Hepatocyte (in vitro differentiated cells): ENCODE results near the gene CROCC. TPM values are rescaled to one million over a fixed set of nuclear protein-coding genes. Genes with fewer than 3 reads are reported as not detected.
A peak's percentile ranks its signal among the peaks of the same experiment; 100 is the strongest.
"Not testable (repeated sequence)": the region's sequence is repeated elsewhere in the genome, so short reads cannot be mapped to it uniquely, and the experiment has no call there.

Experiments used
- DNase-seq: peaks from one replicate; pipeline ENCODE4 v3.0.0-alpha.2; 2016; ENCODE audit warnings: low spot score
- H2AFZ ChIP-seq: fragments of 200-600 bp; sonication (generic); 2 replicates; pipeline ENCODE4 v1.6.0; 2016; ENCODE audit warnings: antibody characterized with exemption, mild to moderate bottlenecking
- H3K27ac ChIP-seq: fragments of 200-600 bp; sonication (generic); 2 replicates; pipeline ENCODE4 v1.5.1; 2016; ENCODE audit warnings: mild to moderate bottlenecking
- H3K27me3 ChIP-seq: fragments of 200-600 bp; sonication (generic); 2 replicates; pipeline ENCODE4 v1.6.1; 2016
- H3K36me3 ChIP-seq: fragments of 200-600 bp; sonication (generic); replicated peaks from 2 replicates; pipeline ENCODE4 v1.5.1; 2016; ENCODE audit warnings: low read depth; ENCODE audit not compliant: insufficient read depth
- H3K4me1 ChIP-seq: fragments of 200-600 bp; sonication (generic); 2 replicates; pipeline ENCODE4 v1.5.1; 2016; ENCODE audit warnings: mild to moderate bottlenecking, moderate library complexity; ENCODE audit not compliant: insufficient read depth
- H3K4me2 ChIP-seq: fragments of 200-600 bp; sonication (generic); 2 replicates; pipeline ENCODE4 v1.6.0; 2016
- H3K4me3 ChIP-seq: fragments of 200-600 bp; sonication (generic); 2 replicates; pipeline ENCODE4 v1.5.1; 2016; ENCODE audit warnings: mild to moderate bottlenecking
- H3K79me2 ChIP-seq: fragments of 200-600 bp; sonication (generic); 2 replicates; pipeline ENCODE4 v1.6.0; 2017; ENCODE audit warnings: mild to moderate bottlenecking
- H3K9me2 ChIP-seq: fragments of 200-600 bp; sonication (generic); replicated peaks from 2 replicates; pipeline ENCODE4 v1.6.0; 2017; ENCODE audit warnings: mild to moderate bottlenecking; ENCODE audit not compliant: insufficient read depth
- H3K9me3 ChIP-seq: fragments of 200-600 bp; sonication (generic); 2 replicates; pipeline ENCODE4 v1.5.1; 2016; ENCODE audit warnings: low read depth, mild to moderate bottlenecking
- H4K20me1 ChIP-seq: fragments of 200-600 bp; sonication (generic); 2 replicates; pipeline ENCODE4 v1.6.0; 2016; ENCODE audit warnings: mild to moderate bottlenecking; ENCODE audit not compliant: insufficient read depth, poor library complexity, severe bottlenecking
- CTCF ChIP-seq: fragments of 200-600 bp; sonication (generic); IDR thresholded peaks from 2 replicates; pipeline ENCODE4 v1.5.1; 2016; ENCODE audit warnings: antibody characterized with exemption, mild to moderate bottlenecking; ENCODE audit not compliant: poor library complexity
- EZH2 ChIP-seq: fragments of 200-600 bp; sonication (generic); IDR thresholded peaks from 2 replicates; pipeline ENCODE4 v1.6.1; 2016; ENCODE audit warnings: antibody characterized with exemption, mild to moderate bottlenecking, borderline replicate concordance
- EZH2phosphoT487 ChIP-seq: fragments of 200-600 bp; sonication (generic); IDR thresholded peaks from one replicate; pipeline ENCODE4 v1.6.1; 2018; ENCODE audit warnings: antibody characterized with exemption, mild to moderate bottlenecking, low read depth, moderate library complexity; ENCODE audit not compliant: unreplicated experiment, severe bottlenecking
- WGBS: methylation state at CpG from one replicate; pipeline ENCODE4 v1.1.6; 2016; ENCODE audit warnings: low lambda C conversion rate; ENCODE audit errors: missing lambda C conversion rate; 5-methylcytosine and 5-hydroxymethylcytosine counted together
- polyA plus RNA-seq: library from polyadenylated mRNA; unstranded; fragments of >200 nt; fragmentation: Nextera tagmentation; extraction: Ambion mirVana; gene quantifications from 2 replicates; pipeline ENCODE4 v1.2.1, GENCODE V29; 2016
- total RNA-seq: library from RNA; depleted of rRNA; stranded (reverse); fragments of >200 nt; gene quantifications from 2 replicates; pipeline ENCODE4 v1.2.3, GENCODE V29; 2014

CROCC gene
- 21.9 and 22.2 TPM in 2 replicates for total RNA-seq
- polyA plus RNA-seq: 23.0 and 23.6 TPM in 2 replicates

GRCh38 chr1:16921391-16922185, at the start of gene CROCC:
Gene CROCC, plus strand, starts transcription at chr1:16921931. Its CDS starts 88 bp downstream, at chr1:16922019.
- Histone ChIP-seq H2AFZ (no peak within 1 kb of the TSS), H3K36me3 (no peaks in the 10 kb centered on the region), H3K9me2 (no peaks in the 10 kb centered on the region), H4K20me1 (no peaks in the 10 kb centered on the region), H3K27ac (no peak within 1 kb of the TSS), H3K4me2 (peak within 1 kb of the TSS; percentile 13), H3K4me1 (peaks cover 3% of the 10 kb centered on the region), H3K9me3 (no peaks in the 10 kb centered on the region), H3K27me3 (no peaks in the 10 kb centered on the region), H3K79me2 (no peaks in the 10 kb centered on the region), H3K4me3 (no peak within 1 kb of the TSS)
- TF ChIP-seq EZH2 (no peak), EZH2phosphoT487 (no peak), CTCF (no peak)
- DNase-seq: peak; percentile 57
- 19% methylated on average over 15 of the region's 17 CpGs for WGBS

- not testable (repeated sequence) for H3K36me3 ChIP-seq, H3K27ac ChIP-seq, H3K4me3 ChIP-seq, H3K27me3 ChIP-seq, H2AFZ ChIP-seq, H3K79me2 ChIP-seq, H3K9me3 ChIP-seq, H3K9me2 ChIP-seq, H3K4me1 ChIP-seq, H4K20me1 ChIP-seq
- WGBS: 6% methylated on average over 60 of the region's 66 CpGs
- peak; percentile 56 for DNase-seq
- H3K4me2 ChIP-seq: peak overlapping the region; percentile 86
Observed at GRCh38 chr1:16872152-16873075, 49.3 kb upstream of the CROCC start.

GRCh38 chr1:16873076-16873879, 48.5 kb upstream of the CROCC start:
- not testable (repeated sequence) for H3K79me2 ChIP-seq
- peak; percentile 78 for DNase-seq
- WGBS: 12% methylated on average over 43 of the region's 52 CpGs

GRCh38 chr1:16874968-16875765, 46.6 kb upstream of the CROCC start:
- not testable (repeated sequence) for DNase-seq, H3K79me2 ChIP-seq, H3K9me3 ChIP-seq, H3K4me1 ChIP-seq, H3K9me2 ChIP-seq, H3K4me3 ChIP-seq, H3K27me3 ChIP-seq, H3K4me2 ChIP-seq, H2AFZ ChIP-seq, H3K36me3 ChIP-seq, H4K20me1 ChIP-seq, H3K27ac ChIP-seq
- 45% methylated on average over 22 of the region's 35 CpGs for WGBS

More at GRCh38 chr1:16873076-16873879, 48.5 kb upstream of the CROCC start:
- not testable (repeated sequence) for H3K36me3 ChIP-seq, H3K9me2 ChIP-seq, H3K27me3 ChIP-seq, H3K27ac ChIP-seq, H3K9me3 ChIP-seq, H2AFZ ChIP-seq, H3K4me3 ChIP-seq, H3K4me1 ChIP-seq, H4K20me1 ChIP-seq
- H3K4me2 ChIP-seq: peak overlapping the region; percentile 86

- H3K79me2 ChIP-seq, DNase-seq, H3K36me3 ChIP-seq, H3K27me3 ChIP-seq, H4K20me1 ChIP-seq, H3K9me2 ChIP-seq, H3K4me3 ChIP-seq, H3K4me1 ChIP-seq, H3K4me2 ChIP-seq, H3K27ac ChIP-seq, H3K9me3 ChIP-seq, H2AFZ ChIP-seq: not testable (repeated sequence)
- WGBS: 59% methylated on average over 1 of the region's 1 CpG
Observed at GRCh38 chr1:16881742-16882141, 40.0 kb upstream of the CROCC start.
